ENCODE measurements around the gene IL6.

- TF ChIP-seq POLR2AphosphoS5 (IDR thresholded peaks at IDR 0.05): no peak
- TF ChIP-seq, protein P1, sequence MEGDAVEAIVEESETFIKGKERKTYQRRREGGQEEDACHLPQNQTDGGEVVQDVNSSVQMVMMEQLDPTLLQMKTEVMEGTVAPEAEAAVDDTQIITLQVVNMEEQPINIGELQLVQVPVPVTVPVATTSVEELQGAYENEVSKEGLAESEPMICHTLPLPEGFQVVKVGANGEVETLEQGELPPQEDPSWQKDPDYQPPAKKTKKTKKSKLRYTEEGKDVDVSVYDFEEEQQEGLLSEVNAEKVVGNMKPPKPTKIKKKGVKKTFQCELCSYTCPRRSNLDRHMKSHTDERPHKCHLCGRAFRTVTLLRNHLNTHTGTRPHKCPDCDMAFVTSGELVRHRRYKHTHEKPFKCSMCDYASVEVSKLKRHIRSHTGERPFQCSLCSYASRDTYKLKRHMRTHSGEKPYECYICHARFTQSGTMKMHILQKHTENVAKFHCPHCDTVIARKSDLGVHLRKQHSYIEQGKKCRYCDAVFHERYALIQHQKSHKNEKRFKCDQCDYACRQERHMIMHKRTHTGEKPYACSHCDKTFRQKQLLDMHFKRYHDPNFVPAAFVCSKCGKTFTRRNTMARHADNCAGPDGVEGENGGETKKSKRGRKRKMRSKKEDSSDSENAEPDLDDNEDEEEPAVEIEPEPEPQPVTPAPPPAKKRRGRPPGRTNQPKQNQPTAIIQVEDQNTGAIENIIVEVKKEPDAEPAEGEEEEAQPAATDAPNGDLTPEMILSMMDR (IDR thresholded peaks at IDR 0.05): no peak
Measured at GRCh38 chr7:22730921-22731654, 4.1 kb downstream of the IL6 start.

Measured in sigmoid colon (tissue), 4 donors.